NCI-H1048 (cell line): ENCODE data around the gene ATP7A.
"Not testable (repeated sequence)": the region's sequence is repeated elsewhere in the genome, so short reads cannot be mapped to it uniquely, and the experiment has no call there.

Experiments
- DNase-seq: peaks from one replicate; lab custom pipeline; 2025; lab: John Stamatoyannopoulos, UW

Gene ATP7A

DNA sequence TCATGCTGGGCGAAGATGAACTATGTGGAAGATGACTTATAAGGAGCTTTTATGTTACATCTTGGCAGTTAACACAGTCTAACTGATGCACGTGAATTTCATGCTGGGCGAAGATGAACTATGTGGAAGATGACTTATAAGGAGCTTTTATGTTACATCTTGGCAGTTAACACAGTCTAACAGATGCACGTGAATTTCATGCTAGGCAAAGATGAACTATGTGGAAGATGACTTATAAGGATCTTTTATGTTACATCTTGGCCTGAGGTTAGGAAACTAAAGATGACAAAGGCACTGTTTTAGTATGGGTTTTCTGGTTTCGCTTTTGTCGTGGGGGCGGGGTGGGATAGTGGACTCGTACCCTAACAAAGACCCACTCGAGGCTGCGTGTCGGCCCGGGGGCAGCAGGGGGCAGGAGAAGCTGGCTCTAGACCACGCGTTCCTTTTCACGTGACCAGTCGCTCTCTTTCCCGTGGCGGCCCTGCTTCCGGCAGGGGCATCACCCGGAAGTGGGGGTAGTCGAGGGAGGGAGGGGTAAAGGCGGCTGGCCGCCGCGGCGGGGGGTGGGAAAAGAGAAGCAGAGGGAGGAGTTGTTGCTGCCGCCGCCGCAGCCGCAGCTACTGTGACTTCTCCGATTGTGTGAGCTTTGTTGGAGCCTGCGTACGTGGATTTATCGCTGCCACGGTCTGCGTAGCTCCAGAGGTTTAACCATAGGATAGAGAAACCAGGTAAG is at the start of gene ATP7A:
ATP7A (plus strand) TSS at position 586 of the 733 bp plus-strand sequence. CDS start 60,949 bp downstream, outside the sequence.
- peak; percentile 76 for DNase-seq

DNA sequence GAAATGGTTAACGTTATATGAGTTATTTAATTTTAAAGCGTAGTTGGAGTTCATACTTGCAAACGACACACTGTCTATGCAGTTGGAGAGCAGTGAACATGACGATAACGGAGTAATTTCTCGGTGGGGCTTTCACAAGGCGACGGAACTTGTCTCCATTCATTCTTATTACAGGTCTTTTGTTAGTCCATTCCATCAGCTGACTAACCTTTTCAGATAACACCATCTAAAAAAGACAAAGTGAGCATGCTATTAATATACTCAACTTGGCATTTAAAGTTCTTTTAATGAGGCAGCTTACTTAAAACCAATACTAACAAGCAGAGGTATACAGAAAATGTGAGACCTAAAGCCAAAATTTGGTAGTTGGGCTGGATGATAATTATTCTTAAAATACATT is 35.1 kb upstream of the ATP7A start:
- no peak for DNase-seq

- not testable (repeated sequence) for DNase-seq
Observed at GRCh38 chrX:77881418-77881817, 29.1 kb upstream of the ATP7A start.

- no peak for DNase-seq
Observed at GRCh38 chrX:77892887-77893286, 17.6 kb upstream of the ATP7A start.

- no peak for DNase-seq
Observed at GRCh38 chrX:77893713-77894112, 16.8 kb upstream of the ATP7A start.

- peak; percentile 82 for DNase-seq
Observed at GRCh38 chrX:77894921-77895886, 15.3 kb upstream of the ATP7A start, which contains the start of gene MAGT1. MAGT1 (minus strand) TSS chrX:77895435; CDS start chrX:77895410, 25 bp downstream.

DNA sequence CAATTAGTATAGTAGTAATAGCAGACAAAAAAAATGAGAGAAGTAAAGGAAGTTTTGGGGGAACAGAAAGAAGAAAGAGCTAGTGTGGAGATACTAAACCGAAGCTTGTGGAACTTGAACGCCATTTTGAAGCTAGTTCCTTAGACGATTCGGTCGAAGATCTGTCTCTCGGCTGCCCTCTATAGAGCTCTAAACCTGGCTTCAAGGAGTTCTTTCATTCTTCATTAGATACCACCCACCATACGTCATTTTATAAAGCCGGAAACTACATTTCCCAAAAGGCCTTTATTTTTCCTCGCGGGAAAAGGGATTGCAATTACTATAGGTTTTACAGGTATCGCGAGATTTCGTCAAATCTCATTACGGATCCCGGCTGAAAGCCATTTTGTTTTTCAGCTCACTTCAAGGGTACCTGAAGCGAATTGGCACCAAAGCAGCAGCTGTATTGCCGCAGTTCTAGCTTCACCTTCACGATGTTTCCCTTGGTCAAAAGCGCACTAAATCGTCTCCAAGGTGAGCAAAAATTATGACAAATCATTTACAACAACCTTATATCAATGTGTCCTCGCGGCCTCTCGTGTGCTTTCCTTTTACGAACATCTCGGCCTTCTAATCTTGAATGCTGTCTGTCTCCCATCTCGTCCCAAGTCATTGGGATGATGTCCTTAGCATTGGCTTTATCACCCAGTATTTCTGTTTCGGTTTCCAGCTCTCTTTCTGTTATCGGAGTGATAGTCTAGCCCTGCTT is 11.2 kb upstream of the ATP7A start, which contains the start of gene COX7B:
COX7B (plus strand) TSS at position 388 of the 748 bp plus-strand sequence; CDS start at position 474, 86 bp downstream.
- DNase-seq, result peak; percentile 77

- no peak for DNase-seq
Observed at GRCh38 chrX:77900688-77901087, 9.8 kb upstream of the ATP7A start.

GRCh38 chrX:77901506-77901905 is 9.0 kb upstream of the ATP7A start:
- no peak for DNase-seq

DNA sequence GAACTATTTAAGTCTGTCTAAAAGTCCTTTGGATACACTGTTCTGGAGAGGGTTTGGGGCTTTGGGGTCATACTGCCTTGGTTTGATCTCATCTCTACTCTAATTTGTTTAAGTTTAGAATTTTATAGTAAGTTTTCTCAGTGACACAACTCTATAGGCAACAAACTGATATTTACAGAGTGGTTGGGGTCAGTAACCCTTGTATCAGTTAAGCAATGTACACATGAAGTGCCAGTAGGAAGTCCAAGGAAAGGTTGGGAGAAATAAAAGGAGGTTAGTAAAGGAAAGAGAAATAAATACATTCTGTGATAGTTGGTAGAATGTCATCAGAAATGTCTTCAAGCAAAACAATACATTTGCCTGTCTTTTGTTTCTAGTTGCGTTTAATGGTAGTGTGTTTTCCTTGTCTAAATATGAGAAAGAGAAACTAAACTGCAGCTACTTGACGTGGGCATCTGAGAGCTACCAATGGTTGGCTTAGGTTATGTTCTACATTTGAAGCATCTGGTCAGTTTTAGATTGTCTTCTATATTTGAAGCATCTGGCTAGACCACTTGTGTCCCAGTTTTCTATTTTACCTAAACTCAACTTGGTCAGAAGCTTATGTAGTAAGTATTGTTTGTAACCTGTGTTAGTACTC is 6.9 kb downstream of the ATP7A start:
- DNase-seq, result no peak

DNA sequence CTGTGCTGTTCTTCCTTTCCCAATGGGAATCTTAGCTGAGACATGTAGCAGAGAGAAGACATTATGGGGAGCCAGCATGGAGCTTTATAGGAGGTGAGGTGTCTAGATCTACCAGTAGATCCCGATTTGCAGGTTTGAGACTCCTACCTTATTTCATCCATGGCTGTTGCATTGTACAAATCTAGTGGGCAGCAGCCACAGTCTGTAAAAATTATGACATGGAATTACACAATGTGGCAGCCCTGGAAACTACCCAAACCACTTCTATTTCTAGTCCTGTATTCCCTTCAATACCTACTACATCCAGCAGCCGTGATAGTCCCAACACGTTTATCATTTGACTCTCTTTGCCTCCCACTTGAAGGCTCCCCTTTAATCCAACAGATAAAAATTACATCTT is 8.1 kb downstream of the ATP7A start:
- no peak for DNase-seq

DNA sequence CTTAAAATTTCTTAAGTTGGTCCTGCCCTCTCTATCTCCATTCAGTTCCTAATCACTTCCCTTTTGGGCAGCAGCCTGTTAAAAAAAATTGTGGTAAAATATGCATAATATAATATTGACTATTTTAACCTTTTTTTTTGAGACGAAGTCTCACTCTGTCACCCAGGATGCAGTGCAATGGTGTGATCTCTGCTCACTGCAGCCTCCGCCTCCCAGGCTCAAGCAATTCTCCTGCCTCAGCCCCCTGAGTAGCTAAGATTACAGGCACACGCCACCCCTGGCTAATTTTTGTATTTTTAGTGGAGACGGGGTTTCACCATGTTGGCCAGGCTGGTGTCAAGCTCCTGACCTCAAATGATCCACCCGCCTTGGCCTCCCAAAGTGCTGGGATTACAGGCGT is 8.9 kb downstream of the ATP7A start:
- not testable (repeated sequence) for DNase-seq

DNA sequence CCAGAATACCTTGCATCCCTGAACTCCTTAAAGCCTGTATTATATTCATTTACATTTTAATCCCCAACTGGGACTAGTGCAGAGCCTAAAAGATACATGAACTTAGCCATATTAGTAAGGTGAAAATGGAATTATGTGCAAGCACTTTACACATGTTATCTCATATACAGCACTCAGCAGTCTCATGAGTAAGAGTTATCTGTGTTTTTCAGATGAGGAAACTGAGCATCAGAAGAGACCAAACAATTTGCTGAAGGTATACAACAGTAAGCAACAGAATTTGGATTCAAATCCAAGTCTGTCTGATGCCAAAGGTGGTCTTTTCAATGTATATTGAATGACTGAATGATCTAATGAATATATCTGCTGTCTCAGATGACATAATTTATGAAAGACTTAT is 12.3 kb downstream of the ATP7A start:
- no peak for DNase-seq

DNA sequence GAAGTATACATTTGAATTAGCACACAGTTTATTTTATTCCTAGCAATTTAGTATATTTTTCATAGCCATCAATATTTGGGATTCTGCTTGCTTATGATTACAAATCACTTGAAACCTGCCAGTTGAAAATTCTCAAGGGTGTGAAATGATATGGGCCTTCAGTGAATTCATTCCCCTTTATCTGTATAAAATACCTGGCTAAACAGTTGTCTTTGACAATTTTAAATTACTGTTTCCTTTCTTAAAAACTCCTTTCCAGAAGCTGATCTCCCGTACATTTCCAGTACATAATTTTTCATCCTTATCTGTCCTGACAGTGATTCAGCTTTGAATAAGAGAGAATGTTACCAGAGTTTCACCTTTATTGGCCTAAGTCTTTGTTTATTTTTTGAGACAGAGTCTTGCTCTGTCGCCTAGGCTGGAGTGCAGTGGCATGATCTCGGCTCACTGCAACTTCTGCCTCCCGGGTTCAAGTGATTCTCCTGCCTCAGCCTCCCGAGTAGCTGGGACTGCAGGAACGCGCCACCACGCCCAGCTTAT is 13.9 kb downstream of the ATP7A start:
- DNase-seq, result no peak

DNA sequence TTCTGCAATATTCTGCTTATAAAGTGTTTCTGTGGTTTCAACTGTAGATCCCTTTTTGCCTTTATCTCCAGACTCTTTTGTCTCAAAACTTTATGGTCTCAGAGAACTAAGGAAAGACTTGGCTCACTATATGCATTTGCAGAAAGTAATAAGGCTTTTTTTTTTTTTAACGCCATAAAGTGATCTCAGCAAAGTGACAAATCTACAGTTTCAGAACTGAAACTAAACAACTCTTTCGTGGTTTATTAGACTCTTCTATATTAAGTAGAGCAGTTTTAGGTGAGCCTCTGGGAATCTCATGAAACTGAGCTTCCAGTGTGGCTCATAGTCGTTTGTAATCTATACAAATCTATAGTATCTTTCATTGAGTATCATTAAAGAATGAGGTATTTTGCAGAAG is 15.3 kb downstream of the ATP7A start:
- no peak for DNase-seq

- DNase-seq, result no peak
Observed at GRCh38 chrX:77930581-77930980, 20.1 kb downstream of the ATP7A start.

DNA sequence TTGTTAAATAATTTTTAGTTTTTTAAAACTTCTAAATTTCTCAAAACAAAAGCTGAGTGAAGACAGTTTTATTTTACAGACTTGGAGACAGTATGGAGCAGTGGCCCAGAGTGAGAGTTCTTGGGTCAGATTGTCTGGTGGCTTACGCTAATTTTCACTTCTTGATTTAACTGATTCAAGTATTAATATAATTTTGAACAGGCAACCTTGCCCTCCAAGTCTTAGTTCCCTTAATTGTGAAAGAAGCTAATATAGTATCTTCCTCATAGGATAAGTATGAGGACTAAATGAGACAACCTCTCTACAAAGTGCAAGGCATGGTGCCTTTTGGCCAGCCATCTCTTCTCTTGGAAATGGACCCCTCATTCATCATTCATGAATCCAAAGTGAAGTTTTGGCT is 25.4 kb downstream of the ATP7A start:
- DNase-seq, result no peak

- DNase-seq, result no peak
Observed at GRCh38 chrX:77936299-77936698, 25.8 kb downstream of the ATP7A start.

- no peak for DNase-seq
Observed at GRCh38 chrX:77937291-77937690, 26.8 kb downstream of the ATP7A start.

DNA sequence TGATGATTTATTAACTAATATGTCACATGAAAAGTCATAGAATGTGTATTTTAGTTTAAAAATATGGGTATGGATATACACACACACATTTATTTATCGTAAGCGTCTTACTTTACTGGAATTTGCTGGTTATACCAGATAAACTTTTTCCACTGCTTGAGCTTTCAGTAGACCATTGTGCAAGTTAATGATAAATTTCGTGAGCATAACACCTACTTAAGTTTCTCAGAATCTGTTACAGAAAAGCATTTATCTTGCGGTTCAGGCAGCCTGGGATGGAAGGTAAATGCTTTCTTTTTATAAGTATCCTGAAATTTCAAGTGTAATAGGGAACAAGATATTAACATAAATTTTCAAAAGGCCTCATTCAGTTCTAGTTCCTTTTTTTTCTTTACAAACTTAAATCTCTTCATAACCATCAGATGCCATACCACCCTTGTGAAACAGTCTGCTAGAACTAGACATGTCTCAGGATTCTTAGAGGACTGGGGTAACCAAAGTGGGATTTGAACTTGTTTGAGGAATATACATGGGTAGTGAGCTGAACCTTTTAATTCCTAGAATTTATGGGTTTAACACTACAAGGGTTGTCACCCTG is 27.7 kb downstream of the ATP7A start:
- DNase-seq, result no peak

- not testable (repeated sequence) for DNase-seq
Observed at GRCh38 chrX:77945031-77945430, 34.5 kb downstream of the ATP7A start.
